ENCODE measurements around the gene GALNT13. TPM values are rescaled to one million over a fixed set of nuclear protein-coding genes. Genes with fewer than 3 reads are reported as not detected.

Gene GALNT13
- total RNA-seq: 0.28 TPM in 1 of 2 replicates, not detected in the other

DNA sequence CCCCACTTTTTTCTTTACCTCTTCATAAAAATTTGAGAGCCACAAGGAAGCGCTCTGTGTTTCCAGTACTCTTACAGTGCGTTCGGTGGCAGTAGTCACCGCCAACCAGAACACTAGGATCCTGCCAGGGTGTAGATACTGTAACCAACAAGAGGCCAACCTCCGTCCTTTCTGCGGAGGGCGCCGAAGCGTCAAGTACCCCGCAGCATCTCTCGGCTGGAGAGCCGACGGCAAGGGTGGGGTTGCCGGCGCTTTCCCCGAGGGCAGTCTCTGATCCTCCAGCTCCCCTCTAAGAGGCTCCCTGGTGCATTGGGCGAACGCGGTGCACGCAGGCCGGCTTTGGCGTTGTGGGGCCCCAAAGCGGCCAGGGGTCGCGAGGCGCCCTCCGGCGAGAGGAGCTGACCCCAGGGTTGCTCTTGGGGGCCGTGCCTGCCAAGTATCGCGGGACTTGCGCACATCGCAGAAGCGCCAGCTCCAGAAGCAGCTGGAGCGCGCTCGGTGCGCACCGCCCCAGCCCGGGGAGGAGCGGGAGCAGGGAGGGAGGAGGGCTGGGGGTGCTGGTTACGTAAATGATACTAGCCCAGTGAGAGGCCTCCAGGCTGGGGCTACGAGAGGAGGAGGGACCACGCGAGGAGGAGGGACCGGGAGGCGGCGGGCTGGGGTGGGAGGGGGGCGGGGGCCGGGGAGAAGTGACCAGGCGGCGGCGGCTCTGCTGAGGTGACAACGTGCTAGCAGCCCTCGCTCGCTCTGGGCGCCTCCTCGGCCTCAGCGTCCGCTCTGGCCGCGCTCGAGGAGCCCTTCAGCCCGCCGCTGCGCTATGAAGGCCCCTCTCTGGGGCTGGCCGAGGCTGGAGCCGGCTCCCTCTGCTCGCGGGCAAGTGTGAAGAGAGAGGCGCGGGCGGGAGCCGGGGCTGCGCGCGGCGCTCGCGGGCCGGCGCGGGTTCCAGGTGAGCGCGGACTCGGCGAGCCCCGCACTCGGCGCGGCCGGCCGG is at the start of gene GALNT13:
GALNT13 (plus strand) TSS at position 692 of the 991 bp plus-strand sequence.

Measured in regular cardiac myocyte (primary cell).